ENCODE measurements around the gene CRYBB2.
"Not testable (repeated sequence)": the region's sequence is repeated elsewhere in the genome, so short reads cannot be mapped to it uniquely, and the experiment has no call there.

GRCh38 chr22:25204547-25204946 lies 14.9 kb upstream of the CRYBB2 start:
- not testable (repeated sequence) for TF ChIP-seq CTCF (IDR thresholded peaks at IDR 0.05); REST (IDR thresholded peaks at IDR 0.05; ENCODE audit: insufficient read depth in 1 of 2, low read depth in 2 of 2, low read length in 1 of 2); SIN3A (IDR thresholded peaks at IDR 0.05; ENCODE audit: borderline replicate concordance, insufficient read depth, low read depth, low read length); TCF7L2 (IDR thresholded peaks at IDR 0.05; ENCODE audit: low read depth, low read length); POLR2AphosphoS5 (IDR thresholded peaks at IDR 0.05; ENCODE audit: low read depth, low read length)
